GM23338 (cell line): ENCODE results near the gene TMEM269. TPM values are rescaled to one million over a fixed set of nuclear protein-coding genes. Genes with fewer than 3 reads are reported as not detected.

Experiments used
- ATAC-seq: fragments of 200-7000 bp; cut with Tn5 transposase; 3 replicates; pipeline ENCODE4 v1.9.1; 2020
- DNase-seq: peaks from one replicate; pipeline ENCODE4 v3.0.0-alpha.2; 2015; ENCODE audit warnings: low spot score
- H2AFZ ChIP-seq: fragments of 200-600 bp; sonication (generic); 2 replicates; pipeline ENCODE4 v1.8.0; 2016; ENCODE audit warnings: antibody characterized with exemption, mild to moderate bottlenecking, moderate library complexity
- H3F3A ChIP-seq: fragments of 200-600 bp; sonication (generic); replicated peaks from 2 replicates; pipeline ENCODE4 v1.8.0; 2017; ENCODE audit warnings: antibody characterized with exemption, mixed run types, low read depth
- H3K27ac ChIP-seq: fragments of 200-600 bp; sonication (generic); 2 replicates; pipeline ENCODE4 v1.6.1; 2016; ENCODE audit warnings: low read depth
- H3K27me3 ChIP-seq: fragments of 200-600 bp; sonication (generic); 2 replicates; pipeline ENCODE4 v1.8.0; 2016; ENCODE audit warnings: mild to moderate bottlenecking, mixed run types, moderate library complexity; ENCODE audit not compliant: insufficient read depth
- H3K36me3 ChIP-seq: fragments of 200-600 bp; sonication (generic); 2 replicates; pipeline ENCODE4 v1.8.0; 2016; ENCODE audit warnings: mild to moderate bottlenecking; ENCODE audit not compliant: insufficient read depth
- H3K4me1 ChIP-seq: fragments of 200-600 bp; sonication (generic); 2 replicates; pipeline ENCODE4 v1.8.0; 2016; ENCODE audit warnings: mild to moderate bottlenecking, moderate library complexity; ENCODE audit not compliant: insufficient read depth
- H3K4me2 ChIP-seq: fragments of 200-600 bp; sonication (generic); 2 replicates; pipeline ENCODE4 v1.7.1; 2017; ENCODE audit warnings: mixed run types
- H3K4me3 ChIP-seq: fragments of 200-600 bp; sonication (generic); 2 replicates; pipeline ENCODE4 v1.6.1; 2016; ENCODE audit warnings: mixed run types
- H3K79me2 ChIP-seq: fragments of 200-600 bp; sonication (generic); replicated peaks from 2 replicates; pipeline ENCODE4 v1.8.0; 2017; ENCODE audit warnings: mild to moderate bottlenecking; ENCODE audit not compliant: insufficient read depth
- H3K9me2 ChIP-seq: fragments of 200-600 bp; sonication (generic); 2 replicates; pipeline ENCODE4 v1.8.0; 2017; ENCODE audit not compliant: insufficient read depth
- H4K20me1 ChIP-seq: fragments of 200-600 bp; sonication (generic); replicated peaks from 2 replicates; pipeline ENCODE4 v1.8.0; 2017; ENCODE audit warnings: mild to moderate bottlenecking; ENCODE audit not compliant: insufficient read depth
- H3K27ac Mint-ChIP-seq: 2 replicates; pipeline ENCODE4 v1.8.0; 2020; ENCODE audit warnings: inconsistent platforms, mild to moderate bottlenecking, moderate library complexity, mixed read lengths
- H3K27me3 Mint-ChIP-seq: 3 replicates; pipeline ENCODE4 v1.8.0; 2022; ENCODE audit warnings: low read depth, mild to moderate bottlenecking, moderate library complexity, mixed read lengths, inconsistent platforms; ENCODE audit not compliant: insufficient read depth, poor library complexity
- H3K36me3 Mint-ChIP-seq: 3 replicates; pipeline ENCODE4 v1.8.0; 2021; ENCODE audit warnings: low read depth, mild to moderate bottlenecking, inconsistent platforms, moderate library complexity, mixed read lengths
- H3K4me1 Mint-ChIP-seq: 3 replicates; pipeline ENCODE4 v1.8.0; 2020; ENCODE audit warnings: mild to moderate bottlenecking, inconsistent platforms, mixed read lengths
- H3K4me3 Mint-ChIP-seq: 3 replicates; pipeline ENCODE4 v1.8.0; 2021; ENCODE audit warnings: moderate library complexity, mild to moderate bottlenecking, inconsistent platforms, mixed read lengths
- H3K9me3 Mint-ChIP-seq: 3 replicates; pipeline ENCODE4 v1.8.0; 2020; ENCODE audit warnings: moderate library complexity, mild to moderate bottlenecking, inconsistent platforms, mixed read lengths
- CREB1 ChIP-seq: fragments of 250-450 bp; sonication (Bioruptor Pico); IDR thresholded peaks from 2 replicates; pipeline ENCODE4 v1.5.0; 2020; ENCODE audit warnings: low read depth, mild to moderate bottlenecking, moderate library complexity
- STAT1 ChIP-seq: IDR thresholded peaks from one replicate; pipeline ENCODE4 v1.6.1; 2016; ENCODE audit warnings: antibody characterized with exemption; ENCODE audit not compliant: unreplicated experiment
- polyA plus RNA-seq: library from polyadenylated mRNA; unstranded; fragments of >200 nt; fragmentation: Nextera tagmentation; extraction: Ambion mirVana; gene quantifications from 2 replicates; pipeline ENCODE4 v1.2.1, GENCODE V29; 2016
- total RNA-seq: library from RNA; depleted of rRNA; stranded (reverse); fragments of >200 nt; shearing (Covaris generic); gene quantifications from 2 replicates; pipeline ENCODE4 v1.2.3, GENCODE V29; 2014
- TF ChIP-seq, protein P1 (sequence below): fragments of 250-450 bp; sonication (Bioruptor Pico); IDR thresholded peaks from 2 replicates; pipeline ENCODE4 v1.5.0; 2020; ENCODE audit warnings: mild to moderate bottlenecking, moderate library complexity

The TMEM269 gene
- total and polyA plus RNA-seq, 2 experiments from 2014 or later, result 0.31 to 0.45 TPM

DNA sequence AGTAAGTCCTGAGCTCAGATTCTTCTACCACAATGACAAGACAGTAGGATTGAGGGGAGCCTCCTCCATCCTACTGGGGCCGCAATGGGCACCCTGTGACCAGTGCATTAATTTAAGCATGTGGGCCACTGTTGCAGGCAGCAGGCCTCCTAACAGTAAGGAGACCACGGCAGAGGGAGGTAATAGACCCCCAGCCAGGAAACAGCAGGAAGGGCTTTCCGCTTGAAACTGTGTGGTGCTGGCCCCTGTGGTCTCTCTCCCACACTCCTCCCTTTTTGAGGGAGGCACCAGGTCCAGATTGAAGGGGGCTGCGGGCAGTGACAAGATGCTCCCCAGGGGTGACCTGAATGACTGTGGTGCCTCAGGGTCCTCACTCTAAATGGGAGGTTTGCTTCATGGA, 43.1 kb upstream of the TMEM269 start (continued):
- TF ChIP-seq, protein P1, sequence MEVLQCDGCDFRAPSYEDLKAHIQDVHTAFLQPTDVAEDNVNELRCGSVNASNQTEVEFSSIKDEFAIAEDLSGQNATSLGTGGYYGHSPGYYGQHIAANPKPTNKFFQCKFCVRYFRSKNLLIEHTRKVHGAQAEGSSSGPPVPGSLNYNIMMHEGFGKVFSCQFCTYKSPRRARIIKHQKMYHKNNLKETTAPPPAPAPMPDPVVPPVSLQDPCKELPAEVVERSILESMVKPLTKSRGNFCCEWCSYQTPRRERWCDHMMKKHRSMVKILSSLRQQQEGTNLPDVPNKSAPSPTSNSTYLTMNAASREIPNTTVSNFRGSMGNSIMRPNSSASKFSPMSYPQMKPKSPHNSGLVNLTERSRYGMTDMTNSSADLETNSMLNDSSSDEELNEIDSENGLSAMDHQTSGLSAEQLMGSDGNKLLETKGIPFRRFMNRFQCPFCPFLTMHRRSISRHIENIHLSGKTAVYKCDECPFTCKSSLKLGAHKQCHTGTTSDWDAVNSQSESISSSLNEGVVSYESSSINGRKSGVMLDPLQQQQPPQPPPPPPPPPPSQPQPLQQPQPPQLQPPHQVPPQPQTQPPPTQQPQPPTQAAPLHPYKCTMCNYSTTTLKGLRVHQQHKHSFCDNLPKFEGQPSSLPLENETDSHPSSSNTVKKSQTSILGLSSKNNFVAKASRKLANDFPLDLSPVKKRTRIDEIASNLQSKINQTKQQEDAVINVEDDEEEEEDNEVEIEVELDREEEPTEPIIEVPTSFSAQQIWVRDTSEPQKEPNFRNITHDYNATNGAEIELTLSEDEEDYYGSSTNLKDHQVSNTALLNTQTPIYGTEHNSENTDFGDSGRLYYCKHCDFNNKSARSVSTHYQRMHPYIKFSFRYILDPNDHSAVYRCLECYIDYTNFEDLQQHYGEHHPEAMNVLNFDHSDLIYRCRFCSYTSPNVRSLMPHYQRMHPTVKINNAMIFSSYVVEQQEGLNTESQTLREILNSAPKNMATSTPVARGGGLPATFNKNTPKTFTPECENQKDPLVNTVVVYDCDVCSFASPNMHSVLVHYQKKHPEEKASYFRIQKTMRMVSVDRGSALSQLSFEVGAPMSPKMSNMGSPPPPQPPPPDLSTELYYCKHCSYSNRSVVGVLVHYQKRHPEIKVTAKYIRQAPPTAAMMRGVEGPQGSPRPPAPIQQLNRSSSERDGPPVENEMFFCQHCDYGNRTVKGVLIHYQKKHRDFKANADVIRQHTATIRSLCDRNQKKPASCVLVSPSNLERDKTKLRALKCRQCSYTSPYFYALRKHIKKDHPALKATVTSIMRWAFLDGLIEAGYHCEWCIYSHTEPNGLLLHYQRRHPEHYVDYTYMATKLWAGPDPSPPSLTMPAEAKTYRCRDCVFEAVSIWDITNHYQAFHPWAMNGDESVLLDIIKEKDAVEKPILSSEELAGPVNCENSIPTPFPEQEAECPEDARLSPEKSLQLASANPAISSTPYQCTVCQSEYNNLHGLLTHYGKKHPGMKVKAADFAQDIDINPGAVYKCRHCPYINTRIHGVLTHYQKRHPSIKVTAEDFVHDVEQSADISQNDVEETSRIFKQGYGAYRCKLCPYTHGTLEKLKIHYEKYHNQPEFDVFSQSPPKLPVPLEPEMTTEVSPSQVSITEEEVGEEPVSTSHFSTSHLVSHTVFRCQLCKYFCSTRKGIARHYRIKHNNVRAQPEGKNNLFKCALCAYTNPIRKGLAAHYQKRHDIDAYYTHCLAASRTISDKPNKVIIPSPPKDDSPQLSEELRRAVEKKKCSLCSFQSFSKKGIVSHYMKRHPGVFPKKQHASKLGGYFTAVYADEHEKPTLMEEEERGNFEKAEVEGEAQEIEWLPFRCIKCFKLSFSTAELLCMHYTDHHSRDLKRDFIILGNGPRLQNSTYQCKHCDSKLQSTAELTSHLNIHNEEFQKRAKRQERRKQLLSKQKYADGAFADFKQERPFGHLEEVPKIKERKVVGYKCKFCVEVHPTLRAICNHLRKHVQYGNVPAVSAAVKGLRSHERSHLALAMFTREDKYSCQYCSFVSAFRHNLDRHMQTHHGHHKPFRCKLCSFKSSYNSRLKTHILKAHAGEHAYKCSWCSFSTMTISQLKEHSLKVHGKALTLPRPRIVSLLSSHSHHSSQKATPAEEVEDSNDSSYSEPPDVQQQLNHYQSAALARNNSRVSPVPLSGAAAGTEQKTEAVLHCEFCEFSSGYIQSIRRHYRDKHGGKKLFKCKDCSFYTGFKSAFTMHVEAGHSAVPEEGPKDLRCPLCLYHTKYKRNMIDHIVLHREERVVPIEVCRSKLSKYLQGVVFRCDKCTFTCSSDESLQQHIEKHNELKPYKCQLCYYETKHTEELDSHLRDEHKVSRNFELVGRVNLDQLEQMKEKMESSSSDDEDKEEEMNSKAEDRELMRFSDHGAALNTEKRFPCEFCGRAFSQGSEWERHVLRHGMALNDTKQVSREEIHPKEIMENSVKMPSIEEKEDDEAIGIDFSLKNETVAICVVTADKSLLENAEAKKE (CRISPR knock-in tag), result no peak
- TF ChIP-seq STAT1, result no peak
- TF ChIP-seq CREB1 (CRISPR knock-in tag), result no peak

DNA sequence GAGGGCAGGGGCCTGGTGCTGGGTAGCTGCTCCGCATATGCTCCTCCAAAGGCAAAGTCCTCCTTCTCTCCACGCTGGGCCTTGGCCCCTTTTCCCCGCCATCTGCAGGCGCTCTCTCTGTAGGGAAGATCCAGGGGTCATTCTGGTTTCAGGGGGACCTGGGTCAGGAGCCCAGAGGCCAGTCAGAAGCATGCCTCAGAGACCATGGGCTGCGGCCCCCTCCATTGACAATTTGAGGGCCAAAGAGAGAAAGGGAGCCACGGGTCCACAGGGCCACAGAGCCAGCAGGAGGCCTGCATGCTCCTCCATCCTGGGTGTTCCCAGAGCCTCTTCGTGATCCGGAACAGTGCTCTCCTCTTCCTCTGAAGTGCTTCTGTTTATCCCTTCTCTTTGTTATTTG, 42.6 kb upstream of the TMEM269 start:
- H3K36me3 ChIP-seq, result no peaks in the 10 kb centered on the region
- Mint-ChIP-seq H3K27ac (no peak overlapping the region), H3K4me1 (peaks cover 42% of the 10 kb centered on the region), H3K36me3 (peaks cover 10% of the 10 kb centered on the region; the same call in 2 of the 3 replicates), H3K9me3 (no peaks in the 10 kb centered on the region), H3K4me3 (no peak overlapping the region), H3K27me3 (peaks cover 13% of the 10 kb centered on the region)
- ATAC-seq (no peak), DNase-seq (no peak)
- no peak overlapping the region for H3K27ac ChIP-seq
- no peaks in the 10 kb centered on the region for H4K20me1 ChIP-seq
- no peak overlapping the region for H3K4me3 ChIP-seq
- no peaks in the 10 kb centered on the region for H3K27me3 ChIP-seq
- H3K4me1 ChIP-seq, result peaks cover 22% of the 10 kb centered on the region
- H3K79me2 ChIP-seq, result no peaks in the 10 kb centered on the region
- H3F3A ChIP-seq, result no peaks in the 10 kb centered on the region
- H2AFZ ChIP-seq, result no peak overlapping the region
- H3K4me2 ChIP-seq, result no peak overlapping the region
- TF ChIP-seq, protein P1 (CRISPR knock-in tag), result no peak
- H3K9me2 ChIP-seq, result no peaks in the 10 kb centered on the region
